Stomach (tissue), 9 donors: Measurements from ENCODE around the gene PPP2R3A. TPM values are rescaled to one million over a fixed set of nuclear protein-coding genes. Genes with fewer than 3 reads are reported as not detected.

ENCODE experiments used
- DNase-seq, 2 donors: peaks; one replicate each; pipeline versions ENCODE4 v3.0.0 to v3.0.0-alpha.2; 2013 to 2019
- H3K27ac ChIP-seq, 5 donors: fragments of 200-600 bp in 4 of 5; sonication (generic) in 4 of 5; one replicate each; pipeline ENCODE4 v1.5.1; 2013 to 2019; ENCODE audit warnings: mild to moderate bottlenecking in 1 of 5, moderate library complexity in 1 of 5
- H3K27me3 ChIP-seq, 3 donors: fragments of 200-600 bp; sonication (generic); one replicate each; pipeline ENCODE4 v1.5.1; 2017 to 2019; ENCODE audit warnings: mixed run types in 1 of 3
- H3K36me3 ChIP-seq, 4 donors: fragments of 200-600 bp; sonication (generic); 1 replicate in 3 of 4; 2 replicates in 1 of 4; pipeline ENCODE4 v1.5.1; 2016 to 2019
- H3K4me1 ChIP-seq, 4 donors: fragments of 200-600 bp; sonication (generic); one replicate each; pipeline ENCODE4 v1.5.1; 2016 to 2019
- H3K4me3 ChIP-seq, 4 donors: fragments of 200-600 bp; sonication (generic) in 3 of 4; one replicate each; pipeline ENCODE4 v1.5.1; 2016 to 2019; ENCODE audit warnings: mild to moderate bottlenecking in 1 of 4
- H3K9me3 ChIP-seq, 4 donors: fragments of 200-600 bp; sonication (generic); one replicate each; pipeline ENCODE4 v1.5.1; 2016 to 2019
- CTCF ChIP-seq, 7 experiments: fragments of 450-650 bp in 4 of 7; fragments of 200-600 bp in 3 of 7; sonication (generic) in 3 of 7; IDR thresholded peaks; one replicate each; pipeline ENCODE4 v1.5.1; 2016 to 2019; ENCODE audit warnings: antibody characterized with exemption in 7 of 7, control low read depth in 2 of 7, mild to moderate bottlenecking in 1 of 7
- EP300 ChIP-seq: sonication (generic); formaldehyde crosslinking; IDR thresholded peaks from one replicate; pipeline ENCODE4 v1.6.1; 2017; ENCODE audit warnings: antibody characterized with exemption
- POLR2A ChIP-seq, 4 donors: fragments of 450-650 bp; IDR thresholded peaks; one replicate each; pipeline ENCODE4 v1.6.1; 2016; ENCODE audit warnings: antibody characterized with exemption in 4 of 4, control low read depth in 2 of 4, mild to moderate bottlenecking in 1 of 4, moderate library complexity in 1 of 4
- POLR2AphosphoS5 ChIP-seq, 3 donors: sonication (generic); formaldehyde crosslinking; IDR thresholded peaks; one replicate each; pipeline ENCODE4 v1.6.1; 2016; ENCODE audit warnings: antibody characterized with exemption in 3 of 3
- WGBS, 5 donors: extraction: QIAGEN DNeasy Blood & Tissue Kit in 3 of 5; methylation state at CpG; one replicate each; pipeline versions ENCODE4 v1.1.5 to v1.1.7; 2013 to 2018; 5-methylcytosine and 5-hydroxymethylcytosine counted together
- intact Hi-C: fragments of 100-400 bp; cut with DNase I; formaldehyde crosslinking; loops from one replicate; pipeline ENCODE4 v1.15.1; 2023; ENCODE audit warnings: low total_unique reads
- polyA plus RNA-seq, 3 donors: library from polyadenylated mRNA; stranded (reverse); fragments of 200-250 nt; gene quantifications; one replicate each; pipeline ENCODE4 v1.2.3, GENCODE V29; 2013
- total RNA-seq, 5 donors: library from RNA; depleted of rRNA; stranded (reverse); fragments of >200 nt; gene quantifications; one replicate each; pipeline versions ENCODE4 v1.1.0 to v1.2.3, GENCODE V29; 2014 to 2016
- donor health status: healthy with polysubstance abuse.
- donor health status: Bipolar disorder and iron deficiency.
- donor health status: healthy.

Gene PPP2R3A
- total and polyA plus RNA-seq, 8 donors: 2.8 to 51.8 (median 19.2) TPM

- Histone ChIP-seq H3K4me3 (no peak overlapping the region), H3K27ac (no peak overlapping the region), H3K27me3 (no peaks in the 10 kb centered on the region), H3K9me3 (no peaks in the 10 kb centered on the region), H3K36me3 (peaks cover 3 to 67% (median 60%) of the 10 kb centered on the region in 4 donors), H3K4me1 (no peaks in the 10 kb centered on the region)
- intact Hi-C loops: no loop called here
- TF ChIP-seq POLR2A (IDR thresholded peaks at IDR 0.05) (no peak), CTCF (IDR thresholded peaks at IDR 0.05) (no peak), EP300 (no peak), POLR2AphosphoS5 (IDR thresholded peaks at IDR 0.05) (no peak)
- 87 to 92% (median 89%) methylated on average over 4 of the region's 4 CpGs for WGBS, 5 donors
- DNase-seq: no peak
Measured at GRCh38 chr3:136105044-136105443, 139.5 kb downstream of the PPP2R3A start.

- no peak for TF ChIP-seq POLR2A (IDR thresholded peaks at IDR 0.05)
- TF ChIP-seq POLR2AphosphoS5 (IDR thresholded peaks at IDR 0.05): no peak
- TF ChIP-seq CTCF (IDR thresholded peaks at IDR 0.05): no peak
- no peak for TF ChIP-seq EP300
- Histone ChIP-seq H3K9me3 (no peaks in the 10 kb centered on the region), H3K4me1 (no peaks in the 10 kb centered on the region), H3K27me3 (no peaks in the 10 kb centered on the region), H3K36me3 (peaks cover 3 to 67% (median 61%) of the 10 kb centered on the region in 4 donors), H3K27ac (no peak overlapping the region), H3K4me3 (no peak overlapping the region)
- no peak for DNase-seq
- WGBS, 5 donors: 89 to 97% (median 94%) methylated on average over 6 of the region's 6 CpGs
- intact Hi-C loops: no loop called here
Measured at GRCh38 chr3:136106101-136106500, 140.6 kb downstream of the PPP2R3A start.

- Histone ChIP-seq H3K36me3 (peaks cover 0 to 48% (median 44%) of the 10 kb centered on the region in 4 donors), H3K27me3 (no peaks in the 10 kb centered on the region), H3K9me3 (no peaks in the 10 kb centered on the region), H3K4me1 (no peaks in the 10 kb centered on the region), H3K4me3 (no peak overlapping the region), H3K27ac (no peak overlapping the region)
- TF ChIP-seq POLR2A (IDR thresholded peaks at IDR 0.05) (no peak), CTCF (IDR thresholded peaks at IDR 0.05) (no peak)
- DNase-seq: no peak
- intact Hi-C loops: no loop called here
- 86 to 93% (median 88%) methylated on average over 1 of the region's 1 CpG for WGBS, 5 donors
Measured at GRCh38 chr3:136109499-136109898, 144.0 kb downstream of the PPP2R3A start.

- H3K4me1 ChIP-seq: no peaks in the 10 kb centered on the region
- H3K27ac ChIP-seq: no peak overlapping the region
- 86 to 98% (median 95%) methylated on average over 2 of the region's 2 CpGs for WGBS, 5 donors
- no peak for TF ChIP-seq POLR2AphosphoS5 (IDR thresholded peaks at IDR 0.05)
- TF ChIP-seq POLR2A (IDR thresholded peaks at IDR 0.05): no peak
- TF ChIP-seq CTCF (IDR thresholded peaks at IDR 0.05): no peak
- TF ChIP-seq EP300: no peak
- H3K27me3 ChIP-seq: no peaks in the 10 kb centered on the region
- peaks cover 0 to 42% (median 36%) of the 10 kb centered on the region in 4 donors for H3K36me3 ChIP-seq
- H3K9me3 ChIP-seq: no peaks in the 10 kb centered on the region
- no peak overlapping the region for H3K4me3 ChIP-seq
- no peak for DNase-seq
- intact Hi-C loops: no loop called here
Measured at GRCh38 chr3:136110481-136110880, 145.0 kb downstream of the PPP2R3A start.
